ENCODE data around the gene DNAJB14.

The DNAJB14 gene

GRCh38 chr4:99876946-99877345 lies 69.5 kb downstream of the DNAJB14 start:
- in situ Hi-C loops (cut with MboI; ENCODE audit: low sequenced_read_pairs) = loop anchor here (25.0 kb wide), 1 partner anchor 315 kb away; the partner anchor contains the start of genes MTTP and TRMT10A

GRCh38 chr4:99875071-99875470 lies 71.3 kb downstream of the DNAJB14 start:
- in situ Hi-C loops (cut with MboI; ENCODE audit: low sequenced_read_pairs) = loop anchor here (25.0 kb wide), 1 partner anchor 313 kb away; the partner anchor contains the start of genes MTTP and TRMT10A

GRCh38 chr4:99872570-99872969 lies 73.8 kb downstream of the DNAJB14 start:
- in situ Hi-C loops (cut with MboI; ENCODE audit: low sequenced_read_pairs) = no loop called here

- in situ Hi-C loops (cut with MboI; ENCODE audit: low sequenced_read_pairs) = no loop called here
These were observed 78.3 kb downstream of the DNAJB14 start for GRCh38 chr4:99868126-99868596.

GRCh38 chr4:99863804-99864203 lies 82.6 kb downstream of the DNAJB14 start:
- in situ Hi-C loops (cut with MboI; ENCODE audit: low sequenced_read_pairs) = no loop called here

GRCh38 chr4:99861120-99861905 lies 85.1 kb downstream of the DNAJB14 start:
- in situ Hi-C loops (cut with MboI; ENCODE audit: low sequenced_read_pairs) = no loop called here

- in situ Hi-C loops (cut with MboI; ENCODE audit: low sequenced_read_pairs) = no loop called here
These were observed 85.9 kb downstream of the DNAJB14 start for GRCh38 chr4:99860521-99860920.

- in situ Hi-C loops (cut with MboI; ENCODE audit: low sequenced_read_pairs) = no loop called here
These were observed 86.8 kb downstream of the DNAJB14 start for GRCh38 chr4:99859618-99860017.

GRCh38 chr4:99857307-99857706 lies 89.1 kb downstream of the DNAJB14 start:
- in situ Hi-C loops (cut with MboI; ENCODE audit: low sequenced_read_pairs) = no loop called here

GRCh38 chr4:99856166-99856565 lies 90.3 kb downstream of the DNAJB14 start:
- in situ Hi-C loops (cut with MboI; ENCODE audit: low sequenced_read_pairs) = no loop called here

GRCh38 chr4:99855678-99856077 lies 90.7 kb downstream of the DNAJB14 start:
- in situ Hi-C loops (cut with MboI; ENCODE audit: low sequenced_read_pairs) = no loop called here

- in situ Hi-C loops (cut with MboI; ENCODE audit: low sequenced_read_pairs) = no loop called here
These were observed 92.4 kb downstream of the DNAJB14 start for GRCh38 chr4:99853999-99854398.

- in situ Hi-C loops (cut with MboI; ENCODE audit: low sequenced_read_pairs) = no loop called here
These were observed 93.2 kb downstream of the DNAJB14 start for GRCh38 chr4:99853190-99853589.

- in situ Hi-C loops (cut with MboI; ENCODE audit: low sequenced_read_pairs) = no loop called here
These were observed 94.1 kb downstream of the DNAJB14 start for GRCh38 chr4:99852199-99852749.

GRCh38 chr4:99848591-99849001 lies 97.8 kb downstream of the DNAJB14 start:
- in situ Hi-C loops (cut with MboI; ENCODE audit: low sequenced_read_pairs) = no loop called here

- in situ Hi-C loops (cut with MboI; ENCODE audit: low sequenced_read_pairs) = no loop called here
These were observed 98.9 kb downstream of the DNAJB14 start for GRCh38 chr4:99847362-99847976.

GRCh38 chr4:99846891-99847290 lies 99.5 kb downstream of the DNAJB14 start:
- in situ Hi-C loops (cut with MboI; ENCODE audit: low sequenced_read_pairs) = no loop called here

All from HL-60/S4 treated with retinoic acid at 250 ng/mL for 4 days and 3 days (cell line).